GM21526 (cell line): ENCODE measurements around the gene BLVRA.

Experiments used
- ATAC-seq: cut with Tn5 transposase; IDR thresholded peaks from one replicate; pipeline ENCODE4 v1.9.1; 2021; ENCODE audit warnings: moderate library complexity; ENCODE audit not compliant: unreplicated experiment, low FRiP score

Gene BLVRA

GRCh38 chr7:43850348-43851116 lies 92.1 kb downstream of the BLVRA start:
- ATAC-seq, result no peak

GRCh38 chr7:43851805-43852204 lies 93.3 kb downstream of the BLVRA start:
- ATAC-seq, result no peak

- ATAC-seq, result no peak
These were observed 96.7 kb downstream of the BLVRA start for GRCh38 chr7:43855176-43855575.

- no peak for ATAC-seq
These were observed 97.8 kb downstream of the BLVRA start for GRCh38 chr7:43856316-43856715.
